MM.1S (cell line): Measurements from ENCODE around the gene CARD8.

Experiments
- CTCF ChIP-seq: fragments of 300-600 bp; sonication (generic); IDR thresholded peaks from 2 replicates; pipeline ENCODE4 v1.5.1; 2016; ENCODE audit warnings: antibody characterized with exemption, low read length, mixed read lengths
- EZH2 ChIP-seq: fragments of 300-600 bp; sonication (generic); optimal IDR thresholded peaks from 2 replicates; pipeline ENCODE3; 2017; ENCODE audit warnings: low read depth, mild to moderate bottlenecking, antibody characterized with exemption, low read length, mixed read lengths
- EZH2phosphoT487 ChIP-seq: fragments of 300-600 bp; sonication (generic); IDR thresholded peaks from 2 replicates; pipeline ENCODE4 v1.6.1; 2018; ENCODE audit warnings: antibody characterized with exemption, low read length

- TF ChIP-seq CTCF = no peak
- no peak for TF ChIP-seq EZH2
- no peak for TF ChIP-seq EZH2phosphoT487
These were observed 25.1 kb downstream of the CARD8 start for GRCh38 chr19:48230555-48231129.
